HG02610 (cell line): Measurements from ENCODE around the gene CLSTN2.

Source experiments
- ATAC-seq: cut with Tn5 transposase; IDR thresholded peaks from one replicate; pipeline ENCODE4 v1.9.1; 2021; ENCODE audit warnings: mild to moderate bottlenecking, moderate library complexity; ENCODE audit not compliant: unreplicated experiment

Gene CLSTN2

DNA sequence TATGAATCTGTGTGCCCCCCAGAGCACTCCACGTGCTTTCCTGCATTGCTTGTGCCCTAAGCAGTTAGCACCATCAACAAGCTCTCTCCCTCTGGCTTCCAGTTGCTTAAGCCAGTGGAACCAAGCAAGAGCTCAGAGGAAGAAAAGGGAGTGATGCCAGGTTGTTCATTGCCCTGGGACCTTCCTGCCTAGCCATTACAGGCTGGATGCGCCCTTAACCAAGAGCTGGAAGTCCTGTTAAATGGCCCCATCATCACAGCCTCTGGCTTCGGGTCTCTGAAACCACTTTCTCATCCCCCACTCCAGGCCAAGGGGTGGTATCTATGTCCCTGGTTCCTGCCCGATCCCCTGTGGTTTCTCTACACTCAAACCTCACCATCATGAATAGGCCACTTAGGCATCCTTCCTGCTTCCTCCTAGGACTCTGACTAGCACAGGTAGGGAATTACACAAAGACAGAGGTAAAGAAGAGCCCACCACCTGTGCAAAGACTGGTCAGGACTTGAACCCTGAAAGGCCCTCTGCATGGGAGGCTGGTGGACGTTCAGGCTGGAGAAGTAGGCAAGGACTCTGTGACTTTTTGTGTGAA is 433.3 kb downstream of the CLSTN2 start:
- no peak for ATAC-seq

- no peak for ATAC-seq
Observed at GRCh38 chr3:140370686-140371085, 435.7 kb downstream of the CLSTN2 start.

GRCh38 chr3:140373234-140373633 is 438.2 kb downstream of the CLSTN2 start:
- ATAC-seq = no peak

DNA sequence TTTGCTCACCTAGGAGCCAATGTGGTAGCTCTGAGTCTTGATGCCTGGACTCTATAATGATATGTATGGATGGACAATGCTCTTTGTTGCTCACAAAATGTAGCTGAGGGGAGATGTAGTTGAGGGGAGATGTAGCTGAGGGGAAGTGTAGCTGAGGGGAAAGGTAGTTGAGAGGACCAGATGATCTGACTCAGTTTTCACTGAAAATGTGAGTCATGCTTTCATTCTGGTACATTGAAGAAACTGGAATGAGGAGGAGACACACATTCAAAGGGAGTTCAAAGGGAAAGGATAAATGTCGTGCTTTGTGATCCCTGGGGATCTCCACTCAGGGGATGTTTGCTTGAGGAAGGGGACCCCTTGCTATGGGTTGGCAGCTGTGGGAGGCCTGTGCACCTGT is 440.0 kb downstream of the CLSTN2 start:
- ATAC-seq = no peak

- no peak for ATAC-seq
Observed at GRCh38 chr3:140376136-140376889, 441.3 kb downstream of the CLSTN2 start.

DNA sequence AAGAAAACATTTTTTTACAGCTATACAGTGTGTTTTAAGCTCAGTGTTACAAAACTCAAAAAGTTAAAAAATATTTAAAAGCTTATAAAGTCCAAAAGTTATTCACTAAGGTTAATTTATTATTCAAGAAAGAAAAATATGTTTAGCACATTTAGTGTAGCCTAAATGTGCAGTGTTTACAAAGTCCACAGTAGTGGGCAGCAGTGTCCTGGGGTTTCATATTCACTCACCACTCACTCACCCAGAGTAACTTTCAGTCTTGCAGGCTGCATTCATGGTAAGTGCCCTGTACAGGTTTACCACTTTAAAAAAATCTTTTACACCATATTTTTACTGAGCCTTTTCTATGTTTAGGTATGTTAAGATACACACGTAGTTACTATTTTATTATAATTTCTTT is 442.7 kb downstream of the CLSTN2 start:
- ATAC-seq = no peak

GRCh38 chr3:140378571-140379340 is 443.8 kb downstream of the CLSTN2 start:
- ATAC-seq = no peak

DNA sequence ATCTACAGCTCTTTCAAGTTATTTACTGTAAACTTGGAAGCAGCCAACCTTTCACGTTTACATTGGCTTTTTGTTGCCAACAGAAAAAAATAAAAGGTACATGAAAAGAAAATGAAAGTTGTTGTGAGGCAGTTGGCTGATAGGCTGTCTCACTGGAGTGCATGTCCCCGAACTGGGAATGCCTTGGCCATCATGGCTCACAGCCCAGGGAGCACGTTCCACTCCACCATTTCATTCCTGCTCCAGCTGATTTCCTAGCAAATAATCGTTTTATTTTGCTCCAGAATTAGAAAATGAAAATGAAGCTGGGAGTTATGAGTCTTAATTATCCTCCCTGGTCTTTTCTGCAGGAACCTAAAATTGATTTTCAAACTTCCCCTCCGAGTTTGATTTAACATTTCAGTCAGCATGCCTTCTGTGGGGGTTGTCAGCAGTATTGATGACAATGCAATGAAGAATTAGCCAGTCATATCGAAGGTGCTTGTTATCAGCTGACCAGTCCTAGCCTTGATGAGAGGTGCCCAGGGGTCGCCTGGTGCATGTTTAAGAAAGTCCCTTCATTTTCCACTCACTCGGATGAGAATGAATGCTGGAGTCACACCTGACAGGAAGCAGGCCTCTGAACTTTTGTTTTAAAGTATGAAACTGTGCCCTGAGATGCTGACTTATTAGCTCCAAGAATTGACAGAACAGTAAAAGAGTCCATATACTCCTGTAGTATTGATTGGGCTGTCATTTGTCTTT is 449.2 kb downstream of the CLSTN2 start:
- ATAC-seq = no peak

- no peak for ATAC-seq
Observed at GRCh38 chr3:140384876-140385275, 449.9 kb downstream of the CLSTN2 start.

DNA sequence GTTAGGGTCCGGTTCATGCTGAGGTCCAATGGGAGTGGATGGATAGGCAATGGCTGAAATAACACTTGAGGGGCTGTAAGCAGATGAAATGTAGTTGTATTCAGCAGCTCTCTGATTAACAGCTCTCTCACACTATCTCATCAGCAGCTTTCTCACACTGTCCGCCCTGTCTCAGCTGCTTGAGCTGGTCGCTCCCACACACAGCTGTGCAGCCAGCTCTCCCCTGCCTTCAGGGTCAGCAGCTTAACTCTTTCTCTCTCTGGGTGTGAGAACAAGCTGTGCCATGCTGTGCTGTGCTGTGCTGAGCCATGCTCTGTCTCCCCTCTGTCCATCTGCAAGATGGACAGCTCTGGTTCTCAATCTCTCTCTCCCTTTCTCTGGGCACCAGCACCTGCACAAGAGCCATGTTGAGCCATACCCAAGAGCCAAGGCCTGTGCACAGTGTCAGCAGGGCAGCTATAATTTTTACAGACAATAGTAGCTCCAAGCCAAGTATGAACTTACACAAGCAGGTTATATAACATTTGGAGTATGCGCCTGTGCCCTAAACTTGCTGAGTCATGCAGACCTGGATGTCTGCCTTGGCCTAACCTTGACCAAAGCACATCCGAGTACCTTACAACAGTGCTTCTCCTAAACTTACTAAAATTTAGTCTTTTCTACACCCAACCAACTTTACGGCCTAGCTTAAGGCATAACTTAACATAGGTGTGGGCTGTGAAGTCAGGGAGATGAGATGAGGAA is 451.5 kb downstream of the CLSTN2 start:
- no peak for ATAC-seq

DNA sequence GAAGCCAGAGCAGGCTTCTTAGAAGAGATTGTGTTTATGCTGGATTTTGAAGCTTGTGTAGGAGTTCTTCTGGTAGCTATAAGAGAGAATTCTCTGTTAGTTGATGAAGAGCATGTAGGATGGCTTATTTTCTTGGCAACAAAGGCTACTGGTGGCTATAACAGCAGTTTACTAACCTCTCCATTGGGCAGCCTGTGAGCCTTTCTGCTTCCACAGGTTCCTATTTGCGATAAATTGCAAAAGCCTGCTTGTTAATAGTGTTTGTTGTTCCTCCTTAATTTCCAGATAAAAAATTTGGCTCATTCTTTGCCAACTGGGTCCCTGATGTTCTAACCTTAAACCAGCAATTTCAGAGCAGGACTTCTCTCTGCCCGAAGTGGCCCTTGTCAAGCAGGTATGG is 452.3 kb downstream of the CLSTN2 start:
- ATAC-seq = no peak

GRCh38 chr3:140388202-140388922 is 453.4 kb downstream of the CLSTN2 start:
- no peak for ATAC-seq

DNA sequence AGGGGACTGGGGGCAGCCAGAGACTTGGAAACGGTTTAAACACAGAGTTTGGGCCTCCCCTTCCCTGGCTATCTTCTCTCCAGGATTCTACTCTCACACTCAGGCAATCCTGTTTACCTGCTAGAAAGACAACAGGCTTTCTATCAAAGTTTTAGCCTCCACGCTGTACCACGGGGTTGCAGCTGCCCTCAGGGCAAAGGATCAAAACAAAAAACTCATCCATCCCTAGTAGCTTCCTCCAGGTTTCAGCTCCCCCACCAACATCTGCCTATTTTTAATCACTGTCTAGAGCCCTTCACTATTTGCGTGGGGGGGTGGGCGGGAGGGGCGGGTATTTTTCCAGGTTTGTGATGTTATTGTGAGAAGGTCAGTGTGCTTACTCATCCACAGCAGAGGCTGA is 456.1 kb downstream of the CLSTN2 start:
- no peak for ATAC-seq

- ATAC-seq = no peak
Observed at GRCh38 chr3:140394488-140395133, 459.6 kb downstream of the CLSTN2 start.

DNA sequence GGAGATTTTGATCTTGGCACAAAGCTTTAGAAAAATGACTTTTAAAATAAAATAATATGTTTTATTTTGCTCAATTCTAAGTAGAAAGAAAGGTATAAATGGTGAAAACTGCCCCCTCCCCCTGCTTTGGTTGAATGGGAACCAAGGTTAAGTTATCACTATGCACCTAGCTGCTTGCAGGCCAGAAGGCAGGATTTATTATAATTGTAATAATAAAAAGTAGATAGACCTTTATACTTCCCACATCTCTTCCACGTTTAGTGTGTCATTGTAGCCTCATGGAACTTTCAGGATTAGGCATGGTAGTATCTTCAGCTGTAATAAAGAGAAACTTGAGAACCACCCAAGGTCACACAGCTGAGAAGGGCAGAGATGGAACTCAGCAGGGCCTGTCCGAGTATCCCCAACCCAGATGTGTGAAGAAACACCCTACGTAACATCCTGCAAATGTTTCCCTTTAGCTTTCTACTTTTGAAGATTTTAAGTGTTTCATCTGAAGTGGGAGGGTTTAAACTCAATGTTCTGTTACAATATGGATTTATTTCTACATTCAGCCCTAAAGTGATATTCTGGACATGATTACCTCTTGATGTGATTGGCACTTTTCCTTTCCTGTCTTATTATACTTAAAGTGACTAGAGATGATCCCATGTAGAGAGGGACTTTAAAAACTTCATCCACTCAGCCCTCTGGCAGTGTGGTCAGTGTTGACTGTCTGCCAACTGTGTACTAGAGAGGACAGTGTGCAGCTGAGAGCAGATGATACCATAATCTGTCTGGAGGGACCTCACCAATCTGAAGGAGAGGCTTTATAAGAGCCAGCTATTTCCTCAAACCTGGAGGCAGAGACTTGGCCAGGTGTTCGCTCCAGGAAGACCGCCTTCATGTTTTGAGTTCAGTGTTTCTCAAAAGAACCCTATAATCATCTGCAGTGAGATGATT is 460.4 kb downstream of the CLSTN2 start:
- no peak for ATAC-seq

GRCh38 chr3:140396110-140396509 is 461.1 kb downstream of the CLSTN2 start:
- no peak for ATAC-seq

DNA sequence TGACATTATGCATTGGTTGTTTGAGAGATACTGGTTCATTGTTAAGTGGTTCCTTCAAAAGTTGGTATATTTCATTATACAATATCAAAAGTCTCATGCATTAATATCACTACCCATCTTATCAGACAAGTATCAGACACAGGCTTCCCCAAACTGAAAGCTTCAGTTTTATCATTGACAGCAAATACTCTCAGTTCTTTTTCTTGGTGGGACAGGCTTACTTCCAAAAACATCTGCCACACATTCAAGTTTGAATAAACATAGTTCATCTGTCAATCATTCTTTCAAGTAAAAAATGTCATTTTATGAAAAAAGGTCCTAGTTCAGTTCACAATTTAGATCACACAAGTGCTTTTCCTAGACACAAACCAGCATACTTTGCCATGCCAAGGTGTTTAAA is 462.9 kb downstream of the CLSTN2 start:
- ATAC-seq = no peak

GRCh38 chr3:140398387-140398786 is 463.4 kb downstream of the CLSTN2 start:
- ATAC-seq = no peak
